Inferior parietal cortex (tissue), 1 donor: ENCODE results near the gene DNASE1.

Source experiments
- DNase-seq: peaks from one replicate; pipeline ENCODE4 v3.0.0-alpha.2; 2016; ENCODE audit errors: extremely low spot score

DNASE1 gene

DNA sequence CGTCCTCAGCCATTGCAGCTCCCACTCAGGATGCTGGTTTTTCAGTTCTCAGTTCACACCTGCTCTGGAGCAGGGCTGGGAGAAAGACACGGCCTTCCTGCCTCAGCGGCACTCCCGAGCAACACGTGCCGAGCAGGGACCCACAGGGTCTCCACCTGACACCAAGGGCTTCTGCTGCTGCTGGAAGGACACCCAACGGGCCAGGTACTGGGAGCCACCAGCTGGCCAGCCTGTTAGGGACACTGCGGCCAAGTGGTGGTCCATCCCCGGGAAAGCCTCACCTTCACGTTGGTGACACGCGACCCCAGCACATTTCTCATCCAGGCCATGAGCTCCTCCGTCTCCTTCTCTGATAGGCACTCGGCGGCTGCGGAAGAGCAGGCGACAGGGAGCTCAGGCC lies 8.1 kb downstream of the DNASE1 start:
- no peak for DNase-seq

DNA sequence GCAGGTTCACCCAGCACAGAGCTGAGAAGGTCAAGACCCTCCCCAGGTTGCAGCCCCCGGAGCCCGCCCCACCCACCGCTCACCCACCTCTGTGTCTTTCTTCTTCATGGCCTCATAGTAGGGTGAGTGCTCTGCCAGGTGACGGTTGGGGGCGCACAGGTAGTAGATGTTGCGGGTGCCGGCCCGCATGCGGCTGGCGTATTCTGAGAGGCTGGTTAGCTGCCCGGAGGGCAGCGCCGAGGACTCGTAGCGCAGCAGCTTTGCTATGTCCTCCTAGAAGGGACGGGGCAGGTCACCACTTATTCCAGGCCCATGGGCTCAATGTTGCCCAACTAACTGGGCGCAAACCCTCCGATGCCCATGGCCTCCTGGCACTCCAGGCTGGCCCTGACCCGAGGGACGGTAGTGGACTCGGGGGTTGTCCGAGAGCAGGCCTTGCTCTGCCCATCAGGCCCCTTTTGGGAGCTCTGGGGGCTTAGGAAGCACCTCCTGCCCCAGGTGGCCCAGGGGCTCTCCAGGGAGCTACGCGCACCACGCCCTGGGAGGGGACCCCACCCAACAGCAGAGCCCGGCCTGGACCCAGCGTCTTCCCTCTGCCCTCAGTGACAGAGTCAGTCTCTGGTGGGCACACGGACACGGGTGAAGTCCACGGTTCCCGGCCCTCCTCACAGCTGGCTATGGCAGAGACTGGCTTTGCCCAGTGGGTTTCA lies 9.9 kb downstream of the DNASE1 start:
- DNase-seq, result no peak

DNA sequence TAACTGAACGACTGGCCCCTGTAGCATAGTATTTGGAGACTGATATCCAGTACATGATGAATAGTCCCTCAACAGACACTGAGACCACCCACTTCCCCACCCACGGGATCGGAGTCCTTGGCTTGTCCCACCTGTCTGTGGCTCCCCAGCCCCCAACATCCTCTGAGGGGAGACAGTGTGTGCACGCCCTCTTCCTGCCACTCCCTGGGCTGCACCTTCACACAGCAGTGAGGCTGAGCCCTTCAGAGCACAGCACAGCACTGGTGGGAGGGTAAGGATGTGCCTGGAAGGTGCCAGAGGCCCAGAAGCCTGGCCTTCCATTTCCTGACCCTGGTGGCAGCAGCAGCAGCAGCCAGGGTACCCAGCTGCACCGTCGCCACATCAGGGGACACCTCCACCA lies 11.0 kb downstream of the DNASE1 start:
- DNase-seq, result no peak

DNA sequence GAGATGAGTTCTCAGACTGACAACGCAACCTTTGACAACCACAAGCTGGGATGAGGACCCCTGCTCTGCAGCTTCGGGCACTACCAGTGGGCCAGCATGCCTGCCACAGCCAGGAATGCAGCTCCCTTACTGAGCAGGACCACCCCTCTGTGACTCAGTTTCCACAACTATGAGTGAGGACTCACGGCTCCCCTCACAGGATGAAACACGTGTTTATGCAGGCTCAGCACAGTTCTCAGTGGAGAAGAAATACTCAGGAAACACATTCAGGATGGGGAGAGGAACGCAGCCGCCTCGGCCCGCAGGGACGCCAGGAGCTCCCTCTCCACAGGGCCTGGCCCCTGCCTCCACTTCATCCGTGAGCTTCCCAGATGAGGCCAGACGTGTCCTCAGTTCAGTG lies 14.1 kb downstream of the DNASE1 start:
- DNase-seq, result no peak

DNA sequence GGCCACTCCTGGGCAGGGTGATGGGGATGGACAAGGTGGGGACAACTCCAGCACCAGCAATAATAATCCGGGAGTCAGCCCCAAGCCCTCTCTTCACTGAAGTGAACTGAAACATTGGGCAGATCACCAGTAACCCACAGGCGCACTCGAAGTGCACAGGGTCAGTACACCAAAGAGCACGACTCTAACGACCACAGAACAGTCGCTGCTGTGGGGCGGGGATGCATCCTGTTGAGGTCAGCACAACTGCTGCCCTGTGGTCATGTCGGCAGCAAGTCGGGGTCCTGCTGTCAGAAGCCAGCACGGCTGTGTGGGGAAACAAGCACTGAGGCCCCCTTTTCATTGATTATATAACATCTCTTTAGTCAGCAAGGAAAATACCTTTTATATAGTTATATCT lies 14.6 kb downstream of the DNASE1 start:
- DNase-seq, result no peak

DNA sequence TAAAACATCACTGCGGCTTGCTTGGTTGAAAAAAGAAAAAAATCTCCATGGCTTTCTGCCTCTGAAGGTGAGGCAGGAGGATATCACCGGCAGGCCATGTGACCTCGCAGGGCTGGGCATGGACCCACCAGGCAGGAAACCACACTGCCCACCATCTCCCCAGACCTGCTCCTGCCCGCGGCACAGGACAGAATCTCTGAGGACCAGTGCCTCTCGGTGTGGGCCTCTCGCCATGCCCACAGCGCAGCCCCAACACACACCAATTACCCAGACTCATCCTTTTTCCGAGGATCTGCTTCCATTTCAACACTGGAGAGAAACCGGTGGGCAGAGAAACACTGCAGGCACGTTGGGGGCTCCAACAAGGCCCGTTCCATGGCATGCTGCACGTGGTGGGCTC lies 16.2 kb downstream of the DNASE1 start:
- DNase-seq, result no peak

DNA sequence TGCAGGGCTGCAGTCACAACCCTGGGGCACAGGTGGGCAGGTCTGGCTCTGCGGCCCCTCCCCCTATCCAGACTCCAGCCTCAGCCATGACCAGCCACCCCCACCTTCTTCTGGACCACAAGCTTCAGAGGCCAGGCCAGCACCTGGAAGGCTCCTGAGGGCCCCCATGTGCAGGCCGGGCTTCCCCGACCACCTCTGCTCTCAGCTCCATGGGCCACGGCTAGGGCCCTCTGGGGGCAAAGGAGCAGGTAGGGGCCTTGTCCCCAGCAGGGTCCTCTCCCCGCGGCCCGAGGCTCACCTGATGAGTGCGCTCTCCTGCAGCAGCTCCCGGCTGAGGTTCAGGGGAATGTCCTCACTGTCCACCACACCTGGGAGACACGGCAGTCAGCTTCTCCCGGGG lies 16.9 kb downstream of the DNASE1 start:
- DNase-seq, result no peak

DNA sequence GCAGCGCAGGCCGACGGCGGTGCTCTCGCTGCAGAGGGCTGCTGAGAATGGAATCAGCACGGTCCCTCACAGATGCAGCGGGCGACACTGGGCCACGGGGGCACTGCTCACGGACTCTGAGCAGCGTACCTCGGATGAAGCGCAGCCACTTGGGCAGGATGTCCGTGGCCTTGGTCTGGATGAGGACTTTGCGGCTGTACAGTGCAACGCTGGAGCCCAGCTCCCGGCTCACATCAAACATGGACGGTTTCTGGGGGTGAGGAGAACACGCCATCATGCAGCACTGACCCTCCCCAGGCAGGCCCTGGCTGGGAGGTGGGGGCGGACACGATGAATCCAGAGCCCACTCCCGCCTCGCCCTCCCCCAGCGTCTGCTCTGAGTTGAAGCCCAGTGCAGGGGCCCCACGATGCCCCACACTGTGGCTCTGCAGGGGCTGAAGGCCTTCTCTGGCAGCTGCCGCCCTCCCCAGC lies 18.1 kb downstream of the DNASE1 start:
- no peak for DNase-seq

DNA sequence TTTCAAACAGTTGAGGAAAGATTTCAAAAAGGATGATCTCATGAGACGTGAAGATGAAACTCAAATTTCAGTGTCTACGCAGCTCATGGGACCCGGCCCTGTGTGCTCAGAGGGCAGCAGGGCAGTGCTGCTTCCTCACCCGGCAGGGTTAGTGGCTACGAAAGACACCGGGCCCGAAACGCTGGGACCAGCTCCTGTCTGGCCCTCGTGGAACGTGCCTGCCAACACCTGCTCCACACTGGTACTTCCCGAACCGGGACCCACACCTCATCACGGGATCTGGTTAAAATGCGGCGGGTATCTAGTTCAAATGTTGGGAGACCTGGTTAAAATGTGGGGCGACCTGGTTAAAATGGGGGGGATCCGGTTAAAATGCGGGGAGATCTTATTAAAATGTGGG lies 18.7 kb downstream of the DNASE1 start:
- no peak for DNase-seq

DNA sequence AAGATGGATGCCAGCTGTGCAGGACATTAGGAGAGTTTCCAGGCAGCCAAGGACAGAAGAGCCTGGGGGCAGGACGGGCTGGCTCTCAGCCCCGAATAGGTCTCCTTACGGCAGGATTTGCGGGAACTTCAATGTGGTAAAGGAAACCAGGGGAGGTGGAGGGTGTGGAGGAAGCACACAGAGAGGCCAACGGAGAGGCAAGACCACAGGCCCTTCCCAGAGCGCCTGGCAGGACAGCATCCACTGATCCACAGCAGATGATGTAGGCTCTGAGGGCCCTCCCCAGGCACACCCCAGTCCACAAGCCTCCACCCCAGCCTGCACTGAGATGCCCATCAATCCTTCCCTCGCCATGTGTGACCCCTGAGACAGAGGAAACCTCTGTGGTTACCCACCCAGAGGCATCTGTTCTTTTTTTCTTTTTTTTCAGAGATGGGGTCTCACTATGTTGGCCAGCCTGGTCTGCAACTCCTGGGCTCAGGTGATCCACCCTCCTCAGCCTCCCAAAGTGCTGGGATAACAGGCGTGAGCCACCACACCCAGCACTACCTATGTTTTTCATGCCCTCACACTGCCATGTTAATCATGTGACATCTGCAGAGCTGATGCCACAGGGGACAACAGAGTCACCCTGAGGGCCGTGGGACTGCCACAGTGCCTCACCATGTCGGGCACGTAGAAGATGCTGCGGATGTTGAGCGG lies 19.3 kb downstream of the DNASE1 start:
- no peak for DNase-seq

DNA sequence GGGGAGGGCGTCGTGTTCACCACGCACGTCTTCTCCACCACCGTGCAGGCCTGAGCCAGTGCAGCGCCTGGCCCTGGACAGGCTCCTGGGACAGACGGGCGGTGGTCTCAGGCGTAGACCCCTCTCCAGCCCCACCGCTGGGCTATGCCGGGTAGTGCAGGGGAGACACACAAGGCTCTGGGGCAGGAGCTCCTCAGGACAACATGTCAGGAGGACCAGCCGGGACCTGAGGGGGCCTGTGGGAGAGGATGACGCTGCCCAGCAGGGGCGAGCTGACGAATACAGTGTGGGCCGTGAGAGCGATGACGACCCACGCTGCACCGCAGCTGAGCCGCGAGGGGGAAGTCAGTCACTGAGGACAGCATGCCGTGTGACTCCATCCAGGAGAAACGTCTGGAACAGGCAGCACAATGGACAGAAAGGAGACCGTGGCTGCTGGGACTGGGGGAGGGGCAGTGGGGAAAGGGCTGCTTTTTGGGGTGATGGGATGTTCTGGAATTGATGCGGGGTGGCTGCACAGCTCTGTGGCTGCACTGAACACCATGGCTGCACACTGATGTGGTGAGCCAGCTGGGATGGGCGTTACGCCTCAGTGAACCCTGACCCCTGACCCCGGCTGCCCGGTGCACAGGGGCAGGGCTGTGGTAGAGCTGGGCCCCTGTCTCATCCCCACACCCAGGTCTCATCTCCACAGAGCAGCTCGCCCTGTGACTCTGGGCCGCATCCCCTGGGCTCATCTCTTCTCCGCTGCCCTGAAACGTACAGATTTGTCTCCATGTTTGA lies 20.2 kb downstream of the DNASE1 start:
- DNase-seq, result no peak

DNA sequence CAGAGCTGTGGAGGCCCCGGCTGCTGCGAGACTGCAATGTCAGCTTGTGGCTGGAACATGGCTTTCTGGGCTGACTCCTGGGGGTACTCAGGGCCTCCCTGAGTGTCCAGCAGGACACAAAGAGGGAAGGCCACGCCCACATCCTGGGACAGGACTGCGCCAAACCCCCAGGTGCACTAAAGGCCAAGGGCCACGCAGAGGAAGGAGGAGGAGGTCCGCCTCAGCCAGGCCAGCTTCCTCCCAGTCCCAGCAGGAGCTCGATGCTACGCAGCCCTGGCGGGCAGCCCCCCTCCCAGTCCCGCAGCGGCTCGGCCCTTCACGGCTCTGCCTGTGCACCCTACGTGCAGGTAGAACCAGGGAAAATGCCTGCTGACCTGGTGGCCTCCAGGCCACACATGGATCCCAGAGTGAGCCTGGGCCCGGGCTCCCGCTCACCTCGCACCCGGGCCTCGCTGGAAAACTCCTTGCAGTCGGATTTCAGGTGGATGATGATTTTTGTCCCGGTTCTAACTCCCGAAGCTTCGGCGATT lies 21.2 kb downstream of the DNASE1 start:
- DNase-seq, result no peak

DNA sequence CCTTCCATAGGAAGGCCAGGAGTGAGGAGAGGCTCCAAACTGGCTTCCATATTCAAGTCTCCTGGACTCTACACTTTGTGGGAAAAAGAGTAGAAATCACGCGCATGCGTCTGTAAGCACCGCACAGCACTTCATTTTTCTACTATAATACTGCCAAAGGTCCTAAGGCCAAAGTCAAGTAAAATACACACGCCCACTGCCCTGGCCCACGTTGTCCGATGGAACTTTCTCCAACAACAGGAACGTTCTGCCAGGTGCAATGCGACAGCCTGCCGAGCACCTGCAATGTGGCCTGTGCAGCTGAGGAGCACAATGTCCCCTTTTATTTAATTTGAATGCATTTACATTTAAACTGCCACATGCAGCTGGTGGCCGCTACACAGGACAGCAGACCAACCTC lies 23.5 kb downstream of the DNASE1 start:
- no peak for DNase-seq

DNA sequence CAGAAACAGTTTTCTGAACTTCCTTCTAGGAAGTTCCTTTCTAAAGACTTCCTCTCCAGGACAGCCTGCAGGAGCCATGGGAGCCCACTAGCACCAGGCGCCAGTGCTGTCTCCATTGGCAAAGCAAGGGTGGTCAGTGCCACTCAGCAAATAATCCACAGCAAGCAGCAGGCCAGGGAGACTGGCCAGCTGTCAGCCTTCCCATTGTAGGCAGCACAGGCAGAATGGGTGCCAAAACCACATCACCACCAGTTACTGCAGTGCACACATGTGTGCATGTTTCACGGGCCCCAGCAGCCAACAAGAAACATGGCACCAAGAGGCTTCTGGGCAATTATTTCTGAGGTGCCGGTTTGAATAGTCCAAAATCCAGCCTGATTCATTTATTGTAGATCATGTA lies 26.7 kb downstream of the DNASE1 start:
- DNase-seq, result peak; percentile 16

DNA sequence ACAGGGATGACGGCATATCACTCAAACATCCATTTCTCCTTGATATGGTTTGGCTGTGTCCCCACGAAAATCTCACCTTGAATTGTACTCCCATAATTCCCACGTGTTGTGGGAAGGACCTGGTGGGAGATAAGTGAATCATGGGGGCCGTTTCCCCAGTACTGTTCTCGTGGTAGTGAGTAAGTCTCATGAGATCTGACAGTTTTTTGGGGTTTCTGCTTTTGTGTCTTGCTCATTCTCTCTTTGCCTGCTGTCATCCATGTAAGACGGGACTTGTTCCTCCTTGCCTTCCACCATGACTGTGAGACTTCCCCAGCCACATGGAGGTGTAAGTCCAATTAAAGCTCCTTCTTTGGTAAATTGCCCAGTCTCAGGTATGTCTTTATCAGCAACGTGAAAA lies 32.5 kb downstream of the DNASE1 start:
- no peak for DNase-seq

DNA sequence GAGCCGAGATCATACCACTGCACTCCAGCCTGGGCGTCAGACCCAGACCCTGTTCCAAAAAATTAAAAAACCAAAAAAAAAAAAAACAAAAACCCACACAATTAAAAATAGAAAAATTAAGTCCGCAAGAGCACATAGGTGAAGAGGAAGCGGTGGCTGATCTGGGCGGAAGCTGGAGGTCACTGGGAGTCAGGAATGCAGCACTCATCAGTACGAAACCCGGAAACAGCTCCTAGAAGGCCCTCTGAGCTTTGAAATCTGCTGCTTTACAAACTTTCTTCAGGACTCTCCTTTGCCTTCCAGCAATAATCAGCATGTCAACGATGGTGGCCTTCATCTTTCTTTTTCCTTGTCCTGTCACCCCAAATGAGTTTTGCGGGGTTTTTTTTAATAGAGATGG lies 33.3 kb downstream of the DNASE1 start:
- DNase-seq, result no peak

DNA sequence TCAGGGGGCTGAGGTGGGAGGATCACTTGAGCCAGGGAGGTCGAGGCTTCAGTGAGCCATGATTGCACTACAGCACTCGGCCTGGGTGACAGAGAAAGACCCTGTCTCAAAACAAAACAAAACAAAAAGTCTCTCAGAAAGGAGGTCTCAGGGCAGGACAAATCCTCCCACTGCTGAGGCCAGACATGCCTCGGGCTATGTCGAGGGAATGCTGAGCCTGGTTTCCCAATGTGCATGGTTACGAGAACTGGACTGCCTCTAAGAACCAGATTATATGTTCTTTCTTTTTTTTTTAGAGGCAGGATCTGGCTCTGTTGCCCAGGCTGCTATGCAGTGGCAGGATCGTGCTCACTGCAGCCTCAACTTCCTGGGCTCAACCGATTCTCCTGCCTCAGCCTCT lies 35.2 kb downstream of the DNASE1 start:
- no peak for DNase-seq

DNA sequence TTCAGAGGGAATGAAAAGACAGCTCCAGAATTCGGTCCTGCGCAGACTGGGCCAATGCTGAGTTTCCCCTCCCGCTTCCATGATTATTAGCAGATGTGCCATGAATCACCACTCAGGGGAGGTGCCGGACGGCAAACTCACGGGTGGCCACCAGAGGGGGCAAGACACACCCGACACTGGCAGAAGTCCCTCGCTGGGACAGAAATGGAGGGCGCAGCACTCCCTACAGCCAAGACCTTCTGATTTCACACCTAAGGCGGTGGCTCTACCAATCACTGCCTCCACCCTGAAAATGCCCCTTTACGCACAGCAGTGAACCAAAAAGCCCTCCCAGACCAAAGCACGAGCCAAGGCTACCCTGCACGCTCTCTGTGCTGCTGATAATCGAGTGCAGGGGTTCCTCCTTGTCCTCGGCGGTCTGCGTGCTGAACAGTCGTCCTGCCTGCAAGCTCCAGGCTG lies 36.0 kb downstream of the DNASE1 start:
- DNase-seq, result peak; percentile 91

DNA sequence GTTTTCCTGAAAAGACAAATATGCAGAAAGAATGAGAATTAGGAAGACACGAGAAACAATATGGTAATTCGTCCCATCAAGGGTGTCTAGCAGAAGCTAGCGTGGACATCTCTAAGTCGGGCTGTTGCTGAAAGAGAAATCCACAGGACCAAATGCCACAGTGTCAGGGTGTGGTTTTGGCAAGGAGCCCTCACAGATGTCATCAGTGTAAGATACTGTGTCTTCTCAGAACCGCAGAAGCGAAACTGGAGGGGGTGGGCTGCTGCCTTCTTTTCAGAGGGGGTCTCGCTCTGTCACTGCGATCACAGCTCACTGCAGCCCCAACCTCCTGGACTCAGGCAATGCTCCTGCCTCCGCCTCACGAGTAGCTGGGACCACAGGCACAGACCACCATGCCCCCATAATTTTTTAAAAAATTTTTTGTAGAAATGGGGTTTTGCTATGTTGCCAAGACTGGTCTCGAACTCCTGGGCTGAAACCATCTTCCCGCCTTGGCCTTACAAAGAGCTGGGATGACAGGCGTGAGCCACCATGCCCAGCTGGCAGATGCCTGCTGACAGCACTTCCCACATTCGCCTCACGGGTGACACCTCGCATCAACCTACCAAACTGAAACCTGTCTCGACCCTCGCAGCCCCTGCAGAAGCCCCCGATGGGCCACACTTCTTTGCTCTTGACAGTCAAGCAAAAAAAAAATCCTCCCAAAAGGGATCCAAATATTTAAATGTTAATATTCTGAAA lies 36.7 kb downstream of the DNASE1 start:
- no peak for DNase-seq

DNA sequence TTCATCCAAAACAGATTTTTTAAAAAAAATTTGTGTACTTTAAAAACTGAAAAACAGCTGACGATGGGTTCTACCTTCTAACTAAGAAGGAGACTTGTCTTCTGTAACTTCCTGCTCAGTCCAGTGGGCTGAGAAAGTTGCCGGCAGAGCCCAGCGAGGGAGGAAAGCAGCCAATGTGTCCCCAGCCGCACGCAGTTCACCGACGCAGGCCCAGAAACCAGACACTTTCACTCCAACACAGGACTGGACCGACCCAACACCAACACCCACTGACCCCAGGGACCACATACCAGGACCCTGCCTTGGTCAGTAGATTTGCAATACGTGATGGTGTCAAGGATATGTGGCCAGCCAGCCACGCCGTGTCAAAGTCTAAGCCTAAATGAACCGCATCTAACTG lies 37.3 kb downstream of the DNASE1 start:
- no peak for DNase-seq

DNA sequence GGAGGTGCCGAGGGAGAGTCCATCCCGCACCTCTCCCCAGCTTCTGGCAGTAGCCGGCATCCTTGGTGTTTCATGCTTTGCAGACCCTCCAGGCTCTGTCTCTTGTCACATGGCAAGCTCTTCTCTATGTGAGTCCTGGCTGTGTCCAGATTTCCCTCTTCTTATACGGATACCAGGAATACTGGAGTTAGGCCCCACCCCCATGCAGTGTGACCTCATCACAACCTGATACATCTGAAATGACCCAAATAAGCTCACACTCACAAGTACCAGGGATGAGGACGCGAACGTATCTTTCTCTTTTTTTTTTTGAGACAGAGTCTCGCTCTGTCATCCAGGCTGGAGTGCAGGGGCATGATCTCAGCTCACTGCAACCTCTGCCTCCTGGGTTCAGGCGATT lies 39.6 kb downstream of the DNASE1 start:
- DNase-seq, result no peak
